Measurements from ENCODE around the gene SLC26A2. TPM values are rescaled to one million over a fixed set of nuclear protein-coding genes. Genes with fewer than 3 reads are reported as not detected.
A peak's percentile ranks its signal among the peaks of the same experiment; 100 is the strongest.

The SLC26A2 gene
- total RNA-seq, 1 experiment from 2014 or later: 5.4 TPM

GRCh38 chr5:149982505-149982904, 21.9 kb downstream of the SLC26A2 start:
- H3K9me3 ChIP-seq (ENCODE audit: low read length): no peaks in the 10 kb centered on the region
- H2AFZ ChIP-seq (ENCODE audit: low read length): no peak overlapping the region
- no peak overlapping the region for H3K9ac ChIP-seq (ENCODE audit: low read length)
- no peak overlapping the region for H3K27ac ChIP-seq (ENCODE audit: low read length)
- no peaks in the 10 kb centered on the region for H3K9me2 ChIP-seq (replicated peaks; ENCODE audit: insufficient read depth, low read length)
- H3K4me1 ChIP-seq (ENCODE audit: low read length): no peaks in the 10 kb centered on the region
- no peak overlapping the region for H3K4me3 ChIP-seq (ENCODE audit: low read length)
- H4K20me1 ChIP-seq (ENCODE audit: insufficient read depth, low read depth, low read length): 0 out of 2 replicates have a peak, but pooled peaks cover 8% of the 10 kb centered on the region
- no peak overlapping the region for H3K4me2 ChIP-seq (ENCODE audit: low read depth, low read length, poor library complexity, severe bottlenecking)
- DNase-seq: no peak
- no peaks in the 10 kb centered on the region for H3K79me2 ChIP-seq (ENCODE audit: low read length)
- H3K36me3 ChIP-seq (ENCODE audit: insufficient read depth, low read length): no peaks in the 10 kb centered on the region
- no peaks in the 10 kb centered on the region for H3K27me3 ChIP-seq (ENCODE audit: low read length)

GRCh38 chr5:149988126-149988525, 27.6 kb downstream of the SLC26A2 start:
- Histone ChIP-seq H3K4me1 (ENCODE audit: low read length) (peaks cover 5% of the 10 kb centered on the region; the same call in 1 of the 2 replicates), H3K4me2 (ENCODE audit: low read depth, low read length, poor library complexity, severe bottlenecking) (no peak overlapping the region), H4K20me1 (ENCODE audit: insufficient read depth, low read depth, low read length) (no peaks in the 10 kb centered on the region), H3K9ac (ENCODE audit: low read length) (no peak overlapping the region), H2AFZ (ENCODE audit: low read length) (no peak overlapping the region), H3K9me2 (replicated peaks; ENCODE audit: insufficient read depth, low read length) (no peaks in the 10 kb centered on the region), H3K9me3 (ENCODE audit: low read length) (no peaks in the 10 kb centered on the region), H3K4me3 (ENCODE audit: low read length) (no peak overlapping the region), H3K36me3 (ENCODE audit: insufficient read depth, low read length) (no peaks in the 10 kb centered on the region), H3K27ac (ENCODE audit: low read length) (no peak overlapping the region), H3K79me2 (ENCODE audit: low read length) (no peaks in the 10 kb centered on the region), H3K27me3 (ENCODE audit: low read length) (no peaks in the 10 kb centered on the region)
- DNase-seq: no peak

- H3K79me2 ChIP-seq (ENCODE audit: low read length): no peaks in the 10 kb centered on the region
- H3K27ac ChIP-seq (ENCODE audit: low read length): no peak overlapping the region
- no peak overlapping the region for H3K4me2 ChIP-seq (ENCODE audit: low read depth, low read length, poor library complexity, severe bottlenecking)
Measured at GRCh38 chr5:149990518-149991376, 30.2 kb downstream of the SLC26A2 start.

GRCh38 chr5:149993471-149993870, 32.9 kb downstream of the SLC26A2 start:
- H3K79me2 ChIP-seq (ENCODE audit: low read length): no peaks in the 10 kb centered on the region
- H2AFZ ChIP-seq (ENCODE audit: low read length): no peak overlapping the region
- H3K9me3 ChIP-seq (ENCODE audit: low read length): no peaks in the 10 kb centered on the region
- no peak overlapping the region for H3K9ac ChIP-seq (ENCODE audit: low read length)
- no peak overlapping the region for H3K4me2 ChIP-seq (ENCODE audit: low read depth, low read length, poor library complexity, severe bottlenecking)
- no peak overlapping the region for H3K4me3 ChIP-seq (ENCODE audit: low read length)
- peaks cover 5% of the 10 kb centered on the region; the same call in 1 of the 2 replicates for H3K4me1 ChIP-seq (ENCODE audit: low read length)
- no peak overlapping the region for H3K27ac ChIP-seq (ENCODE audit: low read length)
- H3K9me2 ChIP-seq (replicated peaks; ENCODE audit: insufficient read depth, low read length): no peaks in the 10 kb centered on the region
- H3K36me3 ChIP-seq (ENCODE audit: insufficient read depth, low read length): no peaks in the 10 kb centered on the region
- no peaks in the 10 kb centered on the region for H3K27me3 ChIP-seq (ENCODE audit: low read length)
- no peaks in the 10 kb centered on the region for H4K20me1 ChIP-seq (ENCODE audit: insufficient read depth, low read depth, low read length)
- DNase-seq: no peak

More at GRCh38 chr5:149990518-149991376, 30.2 kb downstream of the SLC26A2 start:
- H3K9ac ChIP-seq (ENCODE audit: low read length): no peak overlapping the region
- no peaks in the 10 kb centered on the region for H3K36me3 ChIP-seq (ENCODE audit: insufficient read depth, low read length)
- no peak overlapping the region for H2AFZ ChIP-seq (ENCODE audit: low read length)
- no peaks in the 10 kb centered on the region for H3K27me3 ChIP-seq (ENCODE audit: low read length)
- no peaks in the 10 kb centered on the region for H3K9me3 ChIP-seq (ENCODE audit: low read length)
- no peaks in the 10 kb centered on the region for H3K9me2 ChIP-seq (replicated peaks; ENCODE audit: insufficient read depth, low read length)
- H4K20me1 ChIP-seq (ENCODE audit: insufficient read depth, low read depth, low read length): no peaks in the 10 kb centered on the region
- no peak overlapping the region for H3K4me3 ChIP-seq (ENCODE audit: low read length)
- DNase-seq: peak; percentile 88
- H3K4me1 ChIP-seq (ENCODE audit: low read length): peaks cover 5% of the 10 kb centered on the region; the same call in 1 of the 2 replicates

GRCh38 chr5:149995385-149996204, 35.0 kb downstream of the SLC26A2 start:
- DNase-seq: no peak
- Histone ChIP-seq H4K20me1 (ENCODE audit: insufficient read depth, low read depth, low read length) (no peaks in the 10 kb centered on the region), H3K27ac (ENCODE audit: low read length) (no peak overlapping the region), H3K9ac (ENCODE audit: low read length) (no peak overlapping the region), H3K4me3 (ENCODE audit: low read length) (no peak overlapping the region), H3K9me2 (replicated peaks; ENCODE audit: insufficient read depth, low read length) (no peaks in the 10 kb centered on the region), H3K36me3 (ENCODE audit: insufficient read depth, low read length) (no peaks in the 10 kb centered on the region), H3K4me2 (ENCODE audit: low read depth, low read length, poor library complexity, severe bottlenecking) (no peak overlapping the region), H3K79me2 (ENCODE audit: low read length) (peaks cover 4% of the 10 kb centered on the region), H3K9me3 (ENCODE audit: low read length) (no peaks in the 10 kb centered on the region), H2AFZ (ENCODE audit: low read length) (no peak overlapping the region), H3K4me1 (ENCODE audit: low read length) (peaks cover 10% of the 10 kb centered on the region), H3K27me3 (ENCODE audit: low read length) (no peaks in the 10 kb centered on the region)

- Histone ChIP-seq H3K9me2 (replicated peaks; ENCODE audit: insufficient read depth, low read length) (no peaks in the 10 kb centered on the region), H3K27me3 (ENCODE audit: low read length) (no peaks in the 10 kb centered on the region), H2AFZ (ENCODE audit: low read length) (no peak overlapping the region), H4K20me1 (ENCODE audit: insufficient read depth, low read depth, low read length) (peaks cover 3% of the 10 kb centered on the region; the same call in 1 of the 2 replicates), H3K9me3 (ENCODE audit: low read length) (no peaks in the 10 kb centered on the region), H3K36me3 (ENCODE audit: insufficient read depth, low read length) (no peaks in the 10 kb centered on the region), H3K9ac (ENCODE audit: low read length) (no peak overlapping the region), H3K27ac (ENCODE audit: low read length) (no peak overlapping the region), H3K4me1 (ENCODE audit: low read length) (peaks cover 10% of the 10 kb centered on the region), H3K79me2 (ENCODE audit: low read length) (peaks cover 11% of the 10 kb centered on the region), H3K4me3 (ENCODE audit: low read length) (no peak overlapping the region), H3K4me2 (ENCODE audit: low read depth, low read length, poor library complexity, severe bottlenecking) (no peak overlapping the region)
- DNase-seq: no peak
Measured at GRCh38 chr5:149996205-149996890, 35.8 kb downstream of the SLC26A2 start.

- Histone ChIP-seq H3K9ac (ENCODE audit: low read length) (no peak overlapping the region), H3K4me2 (ENCODE audit: low read depth, low read length, poor library complexity, severe bottlenecking) (no peak overlapping the region), H3K27me3 (ENCODE audit: low read length) (no peaks in the 10 kb centered on the region), H3K27ac (ENCODE audit: low read length) (no peak overlapping the region), H2AFZ (ENCODE audit: low read length) (no peak overlapping the region), H4K20me1 (ENCODE audit: insufficient read depth, low read depth, low read length) (peaks cover 15% of the 10 kb centered on the region; the same call in 1 of the 2 replicates), H3K9me2 (replicated peaks; ENCODE audit: insufficient read depth, low read length) (no peaks in the 10 kb centered on the region), H3K36me3 (ENCODE audit: insufficient read depth, low read length) (no peaks in the 10 kb centered on the region), H3K4me3 (ENCODE audit: low read length) (no peak overlapping the region), H3K79me2 (ENCODE audit: low read length) (peaks cover 30% of the 10 kb centered on the region), H3K4me1 (ENCODE audit: low read length) (peaks cover 24% of the 10 kb centered on the region), H3K9me3 (ENCODE audit: low read length) (no peaks in the 10 kb centered on the region)
- no peak for DNase-seq
Measured at GRCh38 chr5:149998281-149998680, 37.7 kb downstream of the SLC26A2 start.

Data from Karpas-422 (cell line).